PFSK-1 (cell line): ENCODE data around the gene ADAMTS17.

ENCODE experiments used
- FOXP2 ChIP-seq: optimal IDR thresholded peaks from 2 replicates; pipeline ENCODE3; 2011; ENCODE audit warnings: borderline replicate concordance, control low read depth, inconsistent platforms; ENCODE audit not compliant: insufficient read depth; ENCODE audit errors: extremely low read length, extremely low read depth
- POLR2AphosphoS5 ChIP-seq: IDR thresholded peaks from 2 replicates; pipeline ENCODE4 v1.6.1; 2012; ENCODE audit warnings: low read depth, mild to moderate bottlenecking, control low read depth, low read length, moderate library complexity
- SIN3A ChIP-seq: IDR thresholded peaks from 2 replicates; pipeline ENCODE4 v1.6.1; 2012; ENCODE audit warnings: mild to moderate bottlenecking, low read length, moderate library complexity, borderline replicate concordance; ENCODE audit not compliant: insufficient read depth
- TAF1 ChIP-seq: IDR thresholded peaks from 2 replicates; pipeline ENCODE4 v1.6.1; 2012; ENCODE audit warnings: low read length, control low read depth, borderline replicate concordance; ENCODE audit not compliant: insufficient read depth
- TF ChIP-seq, protein P1 (sequence below), 2 experiments: IDR thresholded peaks; 2 replicates each; pipeline versions ENCODE4 v1.6.1 to v1.8.0; 2011 to 2012; ENCODE audit warnings: low read depth in 2 of 2, low read length in 2 of 2, control low read depth in 1 of 2, inconsistent platforms in 1 of 2, mild to moderate bottlenecking in 1 of 2, moderate library complexity in 1 of 2; ENCODE audit not compliant: insufficient read depth in 1 of 2

Gene ADAMTS17

DNA sequence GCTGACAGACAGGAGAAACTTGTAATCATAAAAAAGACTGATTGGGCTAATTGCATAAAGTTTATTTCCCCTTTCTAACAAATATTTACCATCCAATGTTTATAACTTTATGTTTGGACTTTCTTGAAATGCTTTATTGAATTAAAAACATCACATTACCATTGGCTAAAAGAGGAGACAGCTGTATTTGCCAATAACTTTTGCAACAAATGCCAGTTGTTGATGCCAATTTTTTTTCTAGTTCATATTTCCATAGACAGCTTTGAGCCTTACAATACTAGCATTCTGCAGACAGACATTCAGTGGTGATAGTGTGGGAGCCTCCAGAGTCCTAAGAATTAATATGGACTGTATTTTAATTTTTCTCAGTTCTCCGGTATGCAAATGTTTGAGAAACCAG lies 198.4 kb downstream of the ADAMTS17 start:
- TF ChIP-seq TAF1 (no peak), POLR2AphosphoS5 (no peak), SIN3A (no peak), FOXP2 (no peak)
- TF ChIP-seq, protein P1, sequence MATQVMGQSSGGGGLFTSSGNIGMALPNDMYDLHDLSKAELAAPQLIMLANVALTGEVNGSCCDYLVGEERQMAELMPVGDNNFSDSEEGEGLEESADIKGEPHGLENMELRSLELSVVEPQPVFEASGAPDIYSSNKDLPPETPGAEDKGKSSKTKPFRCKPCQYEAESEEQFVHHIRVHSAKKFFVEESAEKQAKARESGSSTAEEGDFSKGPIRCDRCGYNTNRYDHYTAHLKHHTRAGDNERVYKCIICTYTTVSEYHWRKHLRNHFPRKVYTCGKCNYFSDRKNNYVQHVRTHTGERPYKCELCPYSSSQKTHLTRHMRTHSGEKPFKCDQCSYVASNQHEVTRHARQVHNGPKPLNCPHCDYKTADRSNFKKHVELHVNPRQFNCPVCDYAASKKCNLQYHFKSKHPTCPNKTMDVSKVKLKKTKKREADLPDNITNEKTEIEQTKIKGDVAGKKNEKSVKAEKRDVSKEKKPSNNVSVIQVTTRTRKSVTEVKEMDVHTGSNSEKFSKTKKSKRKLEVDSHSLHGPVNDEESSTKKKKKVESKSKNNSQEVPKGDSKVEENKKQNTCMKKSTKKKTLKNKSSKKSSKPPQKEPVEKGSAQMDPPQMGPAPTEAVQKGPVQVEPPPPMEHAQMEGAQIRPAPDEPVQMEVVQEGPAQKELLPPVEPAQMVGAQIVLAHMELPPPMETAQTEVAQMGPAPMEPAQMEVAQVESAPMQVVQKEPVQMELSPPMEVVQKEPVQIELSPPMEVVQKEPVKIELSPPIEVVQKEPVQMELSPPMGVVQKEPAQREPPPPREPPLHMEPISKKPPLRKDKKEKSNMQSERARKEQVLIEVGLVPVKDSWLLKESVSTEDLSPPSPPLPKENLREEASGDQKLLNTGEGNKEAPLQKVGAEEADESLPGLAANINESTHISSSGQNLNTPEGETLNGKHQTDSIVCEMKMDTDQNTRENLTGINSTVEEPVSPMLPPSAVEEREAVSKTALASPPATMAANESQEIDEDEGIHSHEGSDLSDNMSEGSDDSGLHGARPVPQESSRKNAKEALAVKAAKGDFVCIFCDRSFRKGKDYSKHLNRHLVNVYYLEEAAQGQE (IDR thresholded peaks at IDR 0.05; ENCODE audit: insufficient read depth in 1 of 2, low read depth in 2 of 2, low read length in 2 of 2), result no peak

DNA sequence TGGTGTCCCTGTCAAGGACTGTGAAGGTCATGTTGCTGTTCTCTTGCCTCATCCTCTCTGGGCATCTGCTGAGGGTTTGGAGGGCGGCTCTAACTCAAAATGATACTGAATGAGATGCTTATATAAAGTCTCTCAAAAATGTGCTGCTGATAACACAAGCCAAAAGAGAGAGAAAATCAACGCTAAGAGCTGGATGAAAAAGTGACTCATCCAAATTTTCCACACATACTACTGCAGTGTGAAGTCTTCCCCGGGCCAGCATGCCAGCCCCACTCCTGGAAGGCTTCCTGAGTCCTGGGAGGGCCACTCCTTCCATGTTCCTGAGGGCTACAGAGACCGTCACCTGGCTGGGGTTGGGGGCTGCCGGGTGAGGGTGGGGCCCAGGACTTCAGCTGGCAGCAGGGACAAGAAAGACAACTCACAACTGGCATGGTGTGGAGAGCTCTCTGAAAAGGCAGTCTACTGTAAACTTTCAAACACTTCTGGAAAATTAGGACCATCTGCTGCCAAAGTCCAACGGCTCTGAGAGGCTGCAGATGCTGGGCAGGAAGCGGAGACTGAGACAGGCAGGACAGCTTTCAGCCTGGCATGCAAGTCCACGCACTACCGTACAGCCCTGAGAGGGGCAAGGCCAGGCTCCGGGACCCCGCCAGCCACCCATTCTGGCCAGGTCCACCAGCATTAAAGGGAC lies 200.3 kb downstream of the ADAMTS17 start:
- TF ChIP-seq POLR2AphosphoS5 (no peak), FOXP2 (no peak), SIN3A (no peak), TAF1 (no peak)
- TF ChIP-seq, protein P1 (IDR thresholded peaks at IDR 0.05; ENCODE audit: insufficient read depth in 1 of 2, low read depth in 2 of 2, low read length in 2 of 2), result no peak

DNA sequence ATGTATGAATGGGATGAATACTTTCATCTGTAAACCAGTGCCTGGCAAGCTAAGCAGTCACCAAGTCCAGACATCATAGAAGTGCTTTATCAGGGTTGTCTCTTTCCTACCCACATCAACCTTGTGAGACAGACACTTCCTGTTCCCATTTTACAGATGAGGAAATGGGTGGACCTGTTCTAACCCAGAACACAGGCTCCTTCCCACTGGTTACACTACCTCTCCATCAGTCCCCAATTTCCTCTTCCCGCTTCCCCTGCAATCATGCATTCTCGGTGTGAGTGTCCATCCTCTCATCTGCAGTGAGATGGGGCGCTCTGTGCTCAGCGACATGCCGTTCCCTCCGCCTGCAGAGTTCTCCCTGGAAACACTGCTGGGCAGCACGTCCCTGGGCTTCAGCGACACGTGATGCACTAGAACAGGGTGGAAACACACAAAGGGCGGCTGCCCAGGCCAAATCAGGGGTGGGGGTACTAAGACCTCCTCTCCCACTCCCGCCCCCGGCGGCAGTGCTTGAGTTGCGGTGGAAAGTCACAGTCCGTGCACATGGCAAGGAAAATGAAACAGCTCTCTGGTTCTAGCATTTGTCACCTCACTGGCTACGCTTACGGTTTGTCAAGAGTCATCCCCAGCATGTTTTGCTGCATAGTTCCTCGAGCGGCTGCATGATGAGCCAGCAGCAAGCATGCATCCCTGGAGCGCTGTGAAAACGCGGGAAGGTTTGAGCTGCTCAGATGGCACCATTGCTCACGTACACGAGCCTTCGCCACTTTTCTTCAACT lies 201.1 kb downstream of the ADAMTS17 start:
- TF ChIP-seq FOXP2 (no peak), POLR2AphosphoS5 (no peak), SIN3A (no peak), TAF1 (no peak)
- TF ChIP-seq, protein P1 (IDR thresholded peaks at IDR 0.05; ENCODE audit: insufficient read depth in 1 of 2, low read depth in 2 of 2, low read length in 2 of 2), result no peak

DNA sequence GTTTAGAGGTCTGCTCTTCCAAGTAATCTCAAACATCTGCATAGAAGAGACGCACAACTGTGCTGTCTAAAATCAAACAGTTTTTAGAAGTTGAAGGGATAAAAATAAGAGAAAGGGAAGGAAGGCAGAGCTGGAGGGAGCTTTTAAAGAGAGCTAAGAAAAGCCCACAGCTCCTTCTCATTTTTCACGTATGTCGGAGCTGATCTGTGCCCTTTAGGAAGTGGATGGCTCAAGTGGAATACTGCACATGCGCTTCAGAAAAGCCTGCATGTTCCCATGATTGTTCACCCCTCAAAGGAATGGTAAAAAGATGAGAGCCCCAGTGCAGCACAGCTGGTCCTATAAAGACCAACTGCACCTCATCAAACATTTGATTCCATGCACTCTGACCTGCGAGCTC lies 207.2 kb downstream of the ADAMTS17 start:
- TF ChIP-seq SIN3A (no peak), FOXP2 (no peak), POLR2AphosphoS5 (no peak), TAF1 (no peak)
- TF ChIP-seq, protein P1 (IDR thresholded peaks at IDR 0.05; ENCODE audit: insufficient read depth in 1 of 2, low read depth in 2 of 2, low read length in 2 of 2), result no peak
